OCI-LY1 (cell line): ENCODE results near the gene ASMTL.
"Not testable (repeated sequence)": the region's sequence is repeated elsewhere in the genome, so short reads cannot be mapped to it uniquely, and the experiment has no call there.

ENCODE experiments used
- H2AFZ ChIP-seq: fragments of 200-600 bp; sonication (generic), shearing (Covaris generic); 2 replicates; pipeline ENCODE4 v1.6.0; 2014; ENCODE audit warnings: antibody characterized with exemption, mild to moderate bottlenecking, low read length
- H3F3A ChIP-seq: fragments of 200-600 bp; sonication (generic), shearing (Covaris generic); 2 replicates; pipeline ENCODE4 v1.6.0; 2014; ENCODE audit warnings: mild to moderate bottlenecking, antibody characterized with exemption, low read length, moderate library complexity; ENCODE audit not compliant: insufficient read depth
- H3K27ac ChIP-seq: fragments of 200-600 bp; sonication (generic); 2 replicates; pipeline ENCODE4 v1.5.1; 2014; ENCODE audit warnings: low read length, mixed run types, mild to moderate bottlenecking, low read depth; ENCODE audit not compliant: poor library complexity, severe bottlenecking
- H3K27me3 ChIP-seq: fragments of 200-600 bp; sonication (generic); 2 replicates; pipeline ENCODE4 v1.6.0; 2014; ENCODE audit warnings: antibody characterized with exemption, mild to moderate bottlenecking, low read length, moderate library complexity; ENCODE audit not compliant: insufficient read depth
- H3K36me3 ChIP-seq: fragments of 200-600 bp; sonication (generic); 2 replicates; pipeline ENCODE4 v1.6.1; 2014; ENCODE audit warnings: mild to moderate bottlenecking, antibody characterized with exemption, low read length, moderate library complexity, mixed read lengths; ENCODE audit not compliant: insufficient read depth
- H3K4me1 ChIP-seq: fragments of 200-600 bp; sonication (generic); 2 replicates; pipeline ENCODE4 v1.5.1; 2014; ENCODE audit warnings: mild to moderate bottlenecking, low read length, moderate library complexity; ENCODE audit not compliant: insufficient read depth, severe bottlenecking
- H3K4me2 ChIP-seq: fragments of 200-600 bp; sonication (generic), shearing (Covaris generic); 2 replicates; pipeline ENCODE4 v1.6.1; 2014; ENCODE audit warnings: low read length
- H3K4me3 ChIP-seq: fragments of 200-600 bp; sonication (generic); 2 replicates; pipeline ENCODE4 v1.5.1; 2014; ENCODE audit warnings: low read length, low read depth, mild to moderate bottlenecking, mixed read lengths; ENCODE audit not compliant: poor library complexity, severe bottlenecking
- H3K79me2 ChIP-seq: fragments of 200-600 bp; shearing (Covaris generic); 2 replicates; pipeline ENCODE4 v1.6.1; 2016; ENCODE audit warnings: mixed run types, low read length, mixed read lengths; ENCODE audit not compliant: insufficient read depth
- H3K9ac ChIP-seq: fragments of 200-600 bp; sonication (generic), shearing (Covaris generic); 2 replicates; pipeline ENCODE4 v1.6.1; 2014; ENCODE audit warnings: mild to moderate bottlenecking, low read length, mixed read lengths
- H3K9me2 ChIP-seq: fragments of 200-600 bp; sonication (generic), shearing (Covaris generic); 2 replicates; pipeline ENCODE4 v1.6.1; 2014; ENCODE audit warnings: low read depth, mild to moderate bottlenecking, low read length, mixed read lengths
- H3K9me3 ChIP-seq: fragments of 200-600 bp; shearing (Covaris generic); 2 replicates; pipeline ENCODE4 v1.6.1; 2014; ENCODE audit warnings: low read length, mixed read lengths
- H4K20me1 ChIP-seq: fragments of 200-600 bp; sonication (generic), shearing (Covaris generic); 2 replicates; pipeline ENCODE4 v1.6.0; 2016; ENCODE audit warnings: mild to moderate bottlenecking, low read length; ENCODE audit not compliant: insufficient read depth
- EZH2 ChIP-seq: fragments of 200-600 bp; sonication (generic), shearing (Covaris generic); IDR thresholded peaks from 2 replicates; pipeline ENCODE4 v1.8.0; 2017; ENCODE audit warnings: borderline replicate concordance, mixed run types, mild to moderate bottlenecking, antibody characterized with exemption, low read length, moderate library complexity, mixed read lengths
- TF ChIP-seq, protein P1 (sequence below): fragments of 200-600 bp; sonication (generic), shearing (Covaris generic); IDR thresholded peaks from 2 replicates; pipeline ENCODE4 v1.5.1; 2017; ENCODE audit warnings: mild to moderate bottlenecking, antibody characterized with exemption, low read length, moderate library complexity, mixed read lengths

The ASMTL gene

DNA sequence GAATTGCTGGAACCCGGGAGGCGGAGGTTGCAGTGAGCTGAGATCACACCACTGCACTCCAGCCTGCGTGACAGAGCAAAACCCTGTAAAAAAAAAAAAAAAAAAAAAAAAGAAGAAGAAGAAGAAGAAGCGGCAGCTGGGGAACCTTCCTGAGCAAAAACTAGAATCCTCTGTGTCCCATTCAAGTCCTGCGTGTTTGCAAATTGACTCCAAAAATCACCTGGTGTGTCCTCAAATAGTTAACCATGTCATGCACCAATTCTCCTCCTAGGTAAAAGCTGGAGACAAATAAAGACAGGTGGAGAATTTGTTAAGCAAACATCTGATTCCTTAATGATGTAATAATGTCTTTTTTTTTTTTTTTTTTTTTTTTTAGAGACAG, 31.9 kb upstream of the ASMTL start:
- TF ChIP-seq, protein P1, sequence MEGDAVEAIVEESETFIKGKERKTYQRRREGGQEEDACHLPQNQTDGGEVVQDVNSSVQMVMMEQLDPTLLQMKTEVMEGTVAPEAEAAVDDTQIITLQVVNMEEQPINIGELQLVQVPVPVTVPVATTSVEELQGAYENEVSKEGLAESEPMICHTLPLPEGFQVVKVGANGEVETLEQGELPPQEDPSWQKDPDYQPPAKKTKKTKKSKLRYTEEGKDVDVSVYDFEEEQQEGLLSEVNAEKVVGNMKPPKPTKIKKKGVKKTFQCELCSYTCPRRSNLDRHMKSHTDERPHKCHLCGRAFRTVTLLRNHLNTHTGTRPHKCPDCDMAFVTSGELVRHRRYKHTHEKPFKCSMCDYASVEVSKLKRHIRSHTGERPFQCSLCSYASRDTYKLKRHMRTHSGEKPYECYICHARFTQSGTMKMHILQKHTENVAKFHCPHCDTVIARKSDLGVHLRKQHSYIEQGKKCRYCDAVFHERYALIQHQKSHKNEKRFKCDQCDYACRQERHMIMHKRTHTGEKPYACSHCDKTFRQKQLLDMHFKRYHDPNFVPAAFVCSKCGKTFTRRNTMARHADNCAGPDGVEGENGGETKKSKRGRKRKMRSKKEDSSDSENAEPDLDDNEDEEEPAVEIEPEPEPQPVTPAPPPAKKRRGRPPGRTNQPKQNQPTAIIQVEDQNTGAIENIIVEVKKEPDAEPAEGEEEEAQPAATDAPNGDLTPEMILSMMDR, result no peak
- no peak for TF ChIP-seq EZH2
- peaks cover 67% of the 10 kb centered on the region for H3K36me3 ChIP-seq
- H3K9ac ChIP-seq, result no peak overlapping the region
- no peaks in the 10 kb centered on the region for H3K27me3 ChIP-seq
- no peak overlapping the region for H3K4me3 ChIP-seq
- H2AFZ ChIP-seq, result no peak overlapping the region
- peak overlapping the region; percentile 14; the same call in 1 of the 2 replicates for H3K4me2 ChIP-seq
- no peaks in the 10 kb centered on the region for H4K20me1 ChIP-seq
- H3K79me2 ChIP-seq, result peaks cover 12% of the 10 kb centered on the region
- H3K27ac ChIP-seq, result peak overlapping the region; percentile 95
- H3F3A ChIP-seq, result peaks cover 9% of the 10 kb centered on the region
- H3K9me2 ChIP-seq, result no peaks in the 10 kb centered on the region
- H3K4me1 ChIP-seq, result peaks cover 79% of the 10 kb centered on the region
- H3K9me3 ChIP-seq, result no peaks in the 10 kb centered on the region; the same call in 1 of the 2 replicates

DNA sequence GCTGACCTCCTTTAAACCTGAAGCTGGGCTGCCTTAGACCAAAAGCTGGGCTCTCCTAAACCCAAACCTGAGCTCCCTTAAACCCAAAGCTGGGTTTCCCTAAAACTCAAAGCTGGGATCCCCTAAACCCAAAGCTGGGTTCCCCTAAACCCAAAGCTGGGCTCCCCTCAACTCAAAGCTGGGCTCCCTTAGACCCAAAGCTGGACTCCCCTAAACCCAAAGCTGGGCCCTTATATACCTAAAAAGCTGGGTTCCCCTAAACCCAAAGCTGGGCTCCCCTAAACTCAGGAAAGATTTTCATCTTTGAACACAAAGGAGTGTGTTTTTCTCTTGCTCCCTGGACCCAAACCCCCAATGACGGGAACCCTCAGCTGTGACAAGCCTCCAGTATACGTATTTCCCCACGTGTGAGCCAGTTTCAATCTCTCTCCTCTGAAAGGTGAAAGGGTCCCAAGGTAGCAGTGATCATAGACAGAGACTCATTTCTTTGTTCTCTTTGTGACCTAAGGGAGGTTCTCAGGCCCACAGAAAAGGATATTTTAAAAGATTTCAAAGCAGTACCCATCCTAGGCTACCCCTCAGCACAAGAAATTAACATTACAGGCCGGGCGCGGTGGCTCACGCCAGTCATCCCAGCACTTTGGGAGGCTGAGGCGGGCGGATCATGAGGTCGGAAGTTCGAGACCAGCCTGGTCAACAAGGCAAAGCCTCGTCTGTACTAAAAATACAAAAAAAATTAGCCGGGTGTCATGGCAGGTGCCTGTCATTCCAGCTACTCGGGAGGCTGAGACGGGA, 31.3 kb upstream of the ASMTL start:
- Histone ChIP-seq H3K4me2 (peak overlapping the region; percentile 14; the same call in 1 of the 2 replicates), H3K27ac (peak overlapping the region; percentile 95), H3K9ac (peak overlapping the region; percentile 28), H3K9me3 (no peaks in the 10 kb centered on the region; the same call in 1 of the 2 replicates), H3K27me3 (no peaks in the 10 kb centered on the region), H4K20me1 (no peaks in the 10 kb centered on the region), H3K4me3 (no peak overlapping the region), H3F3A (peaks cover 9% of the 10 kb centered on the region), H3K9me2 (no peaks in the 10 kb centered on the region), H2AFZ (no peak overlapping the region), H3K79me2 (peaks cover 17% of the 10 kb centered on the region), H3K4me1 (peaks cover 85% of the 10 kb centered on the region), H3K36me3 (peaks cover 67% of the 10 kb centered on the region)
- TF ChIP-seq, protein P1, result no peak
- no peak for TF ChIP-seq EZH2

DNA sequence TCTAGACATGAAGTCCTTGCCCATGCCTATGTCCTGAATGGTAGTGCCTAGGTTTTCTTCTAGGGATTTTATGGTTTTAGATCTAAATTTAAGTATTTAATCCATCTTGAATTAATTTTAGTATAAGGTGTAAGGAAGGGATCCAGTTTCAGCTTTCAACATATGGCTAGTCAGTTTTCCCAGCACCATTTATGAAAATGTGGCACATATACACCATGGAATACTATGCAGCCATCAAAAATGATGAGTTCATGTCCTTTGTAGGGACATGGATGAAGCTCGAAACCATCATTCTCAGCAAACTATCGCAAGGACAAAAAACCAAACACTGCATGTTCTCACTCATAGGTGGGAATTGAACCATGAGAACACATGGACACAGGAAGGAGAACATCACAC, 29.8 kb upstream of the ASMTL start:
- Histone ChIP-seq H3K79me2 (peaks cover 31% of the 10 kb centered on the region), H3K36me3 (peaks cover 63% of the 10 kb centered on the region), H3K27ac (peak overlapping the region; percentile 97), H3K4me2 (peak overlapping the region; percentile 53), H3K4me1 (peaks cover 81% of the 10 kb centered on the region), H3K9ac (peak overlapping the region; percentile 71), H3K4me3 (peak overlapping the region; percentile 31)
- H3K9me2 ChIP-seq, H3F3A ChIP-seq, H4K20me1 ChIP-seq, H2AFZ ChIP-seq, H3K27me3 ChIP-seq, H3K9me3 ChIP-seq: not testable (repeated sequence)
